Measurements from ENCODE around the gene ADAMTS15.

The ADAMTS15 gene

DNA sequence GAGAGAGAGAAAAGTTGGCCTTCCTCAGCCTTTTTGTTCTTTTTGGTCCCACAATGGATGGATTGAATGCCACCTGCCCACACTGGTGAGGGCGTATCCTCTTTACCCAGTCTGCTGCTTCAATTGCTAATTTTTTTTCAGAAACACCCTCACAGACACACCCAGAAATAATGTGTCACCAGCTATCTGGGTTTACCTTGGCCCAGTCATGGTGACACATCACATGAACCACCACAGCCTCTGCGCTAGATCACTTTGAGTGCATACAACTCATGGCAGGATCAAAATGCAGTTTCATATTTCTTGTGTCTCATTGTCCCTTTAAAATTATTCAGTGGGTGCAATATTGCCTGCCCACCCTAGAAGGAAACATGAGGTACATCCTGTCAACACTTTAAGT is 63.3 kb downstream of the ADAMTS15 start:
- TF ChIP-seq, protein P1, sequence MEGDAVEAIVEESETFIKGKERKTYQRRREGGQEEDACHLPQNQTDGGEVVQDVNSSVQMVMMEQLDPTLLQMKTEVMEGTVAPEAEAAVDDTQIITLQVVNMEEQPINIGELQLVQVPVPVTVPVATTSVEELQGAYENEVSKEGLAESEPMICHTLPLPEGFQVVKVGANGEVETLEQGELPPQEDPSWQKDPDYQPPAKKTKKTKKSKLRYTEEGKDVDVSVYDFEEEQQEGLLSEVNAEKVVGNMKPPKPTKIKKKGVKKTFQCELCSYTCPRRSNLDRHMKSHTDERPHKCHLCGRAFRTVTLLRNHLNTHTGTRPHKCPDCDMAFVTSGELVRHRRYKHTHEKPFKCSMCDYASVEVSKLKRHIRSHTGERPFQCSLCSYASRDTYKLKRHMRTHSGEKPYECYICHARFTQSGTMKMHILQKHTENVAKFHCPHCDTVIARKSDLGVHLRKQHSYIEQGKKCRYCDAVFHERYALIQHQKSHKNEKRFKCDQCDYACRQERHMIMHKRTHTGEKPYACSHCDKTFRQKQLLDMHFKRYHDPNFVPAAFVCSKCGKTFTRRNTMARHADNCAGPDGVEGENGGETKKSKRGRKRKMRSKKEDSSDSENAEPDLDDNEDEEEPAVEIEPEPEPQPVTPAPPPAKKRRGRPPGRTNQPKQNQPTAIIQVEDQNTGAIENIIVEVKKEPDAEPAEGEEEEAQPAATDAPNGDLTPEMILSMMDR (conservative IDR thresholded peaks at IDR 0.05; ENCODE audit: low read depth), result no peak
- POLR2A ChIA-PET (ENCODE audit: low non-redundant PET), result no interaction called here
- CTCF ChIA-PET, result no interaction called here
- no peak overlapping the region for H3K27ac ChIP-seq
- DNase-seq (ENCODE audit: low spot score), result no peak

DNA sequence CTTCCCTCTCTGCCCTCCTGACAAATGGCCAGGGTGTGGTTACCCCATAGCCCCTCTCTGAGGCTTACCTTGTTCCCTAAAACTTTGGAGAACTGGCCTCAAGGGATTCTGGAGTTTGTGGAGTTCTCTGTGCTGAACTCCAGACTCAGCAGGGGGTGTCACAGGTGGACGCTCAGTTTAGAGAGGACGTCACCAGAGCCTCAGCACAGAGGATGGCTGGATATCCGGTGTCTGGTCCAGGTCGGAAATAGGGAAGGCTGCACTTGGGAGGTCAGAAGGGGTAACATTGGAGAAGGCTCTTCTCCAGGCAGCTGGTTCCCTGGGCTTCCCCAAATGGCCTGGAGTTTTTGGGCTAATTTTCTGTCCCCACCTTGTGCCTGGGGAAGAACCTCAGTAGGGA is 64.2 kb downstream of the ADAMTS15 start:
- ChIA-PET POLR2A (ENCODE audit: low non-redundant PET) (no interaction called here), CTCF (no interaction called here)
- no peak overlapping the region for H3K27ac ChIP-seq
- no peak for DNase-seq (ENCODE audit: low spot score)
- TF ChIP-seq, protein P1 (conservative IDR thresholded peaks at IDR 0.05; ENCODE audit: low read depth), result no peak

DNA sequence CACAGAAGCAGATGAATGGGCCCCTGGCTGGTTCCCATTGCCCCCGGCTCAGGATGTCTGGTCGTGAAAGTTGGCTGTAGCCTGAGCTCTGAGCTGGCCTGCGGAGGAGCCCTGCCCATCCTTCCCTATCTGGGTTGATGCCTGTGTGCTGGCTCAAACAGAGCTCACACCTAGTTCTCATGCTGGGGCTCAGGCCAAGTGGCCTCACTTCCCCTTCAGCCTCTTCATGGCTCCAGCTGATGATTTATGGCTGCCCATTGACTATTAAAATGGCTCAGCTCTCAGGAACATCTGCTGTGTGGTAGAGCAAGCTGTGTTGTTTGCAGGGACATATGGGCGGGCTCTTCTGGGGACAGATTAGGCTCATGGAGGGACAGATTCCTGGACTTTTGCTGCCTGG is 64.7 kb downstream of the ADAMTS15 start:
- POLR2A ChIA-PET (ENCODE audit: low non-redundant PET), result no interaction called here
- no peak overlapping the region for H3K27ac ChIP-seq
- CTCF ChIA-PET, result no interaction called here
- TF ChIP-seq, protein P1 (conservative IDR thresholded peaks at IDR 0.05; ENCODE audit: low read depth), result no peak
- DNase-seq (ENCODE audit: low spot score), result no peak

DNA sequence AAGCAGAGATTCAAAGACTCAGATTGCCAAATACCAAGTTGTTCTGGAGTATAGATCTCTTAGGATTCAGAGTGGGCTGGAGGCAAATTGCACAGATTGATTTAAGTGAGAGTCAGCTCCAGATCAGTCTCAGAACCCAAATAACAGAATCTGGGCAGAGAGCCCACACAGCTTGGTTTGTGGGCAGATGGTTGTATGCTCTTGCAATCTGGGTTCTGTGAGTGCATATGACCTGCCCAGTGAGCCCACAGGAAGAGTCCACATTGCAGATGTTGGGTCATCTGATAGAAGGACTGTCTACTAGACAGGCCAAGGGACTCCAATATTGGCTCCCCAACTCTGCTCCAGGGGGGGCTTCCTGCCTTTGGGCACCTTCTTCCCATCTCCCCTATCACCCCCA is 65.9 kb downstream of the ADAMTS15 start:
- ChIA-PET CTCF (no interaction called here), POLR2A (ENCODE audit: low non-redundant PET) (no interaction called here)
- TF ChIP-seq, protein P1 (conservative IDR thresholded peaks at IDR 0.05; ENCODE audit: low read depth), result no peak
- DNase-seq (ENCODE audit: low spot score), result no peak
- no peak overlapping the region for H3K27ac ChIP-seq

DNA sequence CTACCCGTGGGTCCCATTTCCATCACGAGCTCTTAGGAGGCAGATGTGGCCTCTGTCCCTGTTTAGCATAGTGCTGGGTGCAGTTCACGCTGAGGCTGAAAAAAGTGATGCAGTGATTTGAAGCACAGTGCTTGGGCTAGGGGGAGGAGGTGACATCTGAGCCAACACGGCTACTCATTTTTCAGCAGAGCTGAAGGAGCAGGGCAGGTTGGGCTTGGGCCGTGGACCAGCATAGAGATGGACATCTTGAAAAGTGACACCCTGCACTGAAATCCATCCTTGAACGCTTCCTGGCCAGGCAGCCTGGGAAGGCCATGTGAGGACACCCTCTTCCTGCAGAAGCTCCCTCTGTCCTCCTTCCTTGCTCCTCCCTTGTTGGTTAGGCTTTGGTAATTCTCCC is 66.4 kb downstream of the ADAMTS15 start:
- no peak for DNase-seq (ENCODE audit: low spot score)
- no peak overlapping the region for H3K27ac ChIP-seq
- POLR2A ChIA-PET (ENCODE audit: low non-redundant PET), result no interaction called here
- CTCF ChIA-PET, result no interaction called here
- TF ChIP-seq, protein P1 (conservative IDR thresholded peaks at IDR 0.05; ENCODE audit: low read depth), result no peak

DNA sequence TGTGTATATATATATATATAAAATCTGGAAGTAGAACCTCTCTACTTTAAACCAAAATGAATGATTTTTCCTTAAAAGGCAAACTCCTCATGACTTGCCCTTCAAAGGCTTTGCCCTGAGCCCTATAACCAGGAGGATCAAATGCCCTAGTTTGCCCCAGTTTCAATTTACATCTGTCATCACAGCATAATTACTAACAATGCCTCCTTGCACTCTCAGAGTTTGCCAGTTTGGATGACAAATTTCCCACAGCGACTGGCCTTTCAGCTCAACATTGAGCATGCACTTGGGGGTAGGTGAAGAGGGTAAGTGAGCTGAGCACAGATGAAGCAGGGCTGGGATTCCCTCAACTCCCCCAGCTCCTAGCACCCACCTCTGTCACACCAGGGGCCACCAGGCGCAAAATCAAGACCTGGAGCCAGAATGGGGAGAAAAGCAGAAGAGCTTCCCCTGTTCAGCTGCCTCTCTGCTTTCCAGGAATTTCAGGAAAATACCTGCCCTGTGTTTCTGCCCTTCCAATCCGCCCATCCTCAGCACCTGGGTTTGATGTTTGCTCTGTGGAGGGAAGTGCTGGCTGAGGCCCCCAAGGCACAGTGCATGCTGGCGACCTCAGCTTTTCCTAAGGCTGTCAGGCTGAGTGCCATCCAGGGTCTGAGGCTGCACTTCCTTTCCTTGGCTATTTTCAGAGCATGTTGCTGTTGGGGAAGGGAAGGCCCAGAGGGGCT is 67.5 kb downstream of the ADAMTS15 start:
- no peak overlapping the region for H3K27ac ChIP-seq
- POLR2A ChIA-PET (ENCODE audit: low non-redundant PET), result interaction anchor here (0.6 kb wide), 1 partner anchor 361 kb away, joined by 3 read pairs; no protein-coding TSS in a partner anchor
- CTCF ChIA-PET, result interaction anchor here (0.6 kb wide), 2 partner anchors 30 to 1260 kb away, joined by 3 read pairs; no protein-coding TSS in a partner anchor
- TF ChIP-seq, protein P1 (conservative IDR thresholded peaks at IDR 0.05; ENCODE audit: low read depth), result no peak
- no peak for DNase-seq (ENCODE audit: low spot score)
